Measurements from ENCODE around the gene NUMB. TPM values are rescaled to one million over a fixed set of nuclear protein-coding genes. Genes with fewer than 3 reads are reported as not detected.

NUMB gene
- total and polyA plus RNA-seq, 2 donors (not counting 1 experiment from before 2014, with no cell fraction given) = 36.0 to 151 TPM

DNA sequence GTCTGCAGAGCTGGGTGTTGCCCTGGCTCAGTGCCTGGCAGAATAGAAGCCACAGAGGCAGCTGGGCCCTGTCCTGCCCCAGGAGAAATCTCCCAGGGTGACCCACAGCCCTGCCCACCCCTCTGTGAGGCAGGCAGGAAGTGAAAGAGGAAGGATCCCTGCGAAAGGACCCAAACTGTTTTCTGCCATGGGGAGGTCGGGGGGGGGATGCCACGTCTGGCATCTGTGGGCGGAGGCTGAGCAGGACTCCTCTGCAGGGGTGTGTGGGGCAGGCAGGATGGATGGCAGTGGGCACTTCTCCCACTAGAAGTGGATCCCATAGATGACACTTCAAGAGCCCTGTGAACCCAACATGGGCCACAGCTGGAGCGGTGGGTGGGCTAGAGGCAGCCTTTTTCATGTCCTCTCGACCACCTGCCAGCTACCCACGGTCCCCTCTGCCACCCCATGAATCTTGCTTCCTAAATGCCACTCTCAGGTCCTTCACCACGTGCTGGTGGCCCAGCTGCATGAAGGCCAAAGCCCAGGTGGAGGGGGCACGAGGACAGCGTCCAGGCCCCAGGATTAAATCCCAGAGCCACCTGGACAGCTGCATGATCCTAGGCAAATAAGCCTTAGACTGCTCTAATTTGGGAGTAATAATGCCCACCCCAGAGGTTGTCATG is 217.4 kb downstream of the NUMB start:
- Histone ChIP-seq H3K27me3 (ENCODE audit: control insufficient read depth, insufficient read depth, low read length) (peaks cover 12% of the 10 kb centered on the region), H3K79me2 (ENCODE audit: control insufficient read depth, insufficient read depth, low read length) (no peaks in the 10 kb centered on the region), H3K4me1 (ENCODE audit: control insufficient read depth, extremely low read depth, insufficient read depth, low read length) (peaks cover 11% of the 10 kb centered on the region), H2AFZ (ENCODE audit: low read length) (no peak overlapping the region), H3K4me2 (ENCODE audit: extremely low read depth, insufficient read depth, low read length) (no peak overlapping the region), H3K27ac (ENCODE audit: insufficient read depth, low read length) (no peak overlapping the region), H3K4me3 (replicated peaks in 1 of 4; ENCODE audit: control extremely low read depth in 1 of 4, insufficient read depth in 1 of 4, low read depth in 3 of 4, low read length in 4 of 4) (no peak overlapping the region), H3K9ac (ENCODE audit: insufficient read depth, low read length) (no peak overlapping the region), H3K36me3 (ENCODE audit: control insufficient read depth, insufficient read depth, low read length) (no peaks in the 10 kb centered on the region), H3K9me3 (ENCODE audit: control insufficient read depth, insufficient read depth, low read depth, low read length) (no peaks in the 10 kb centered on the region), H4K20me1 (ENCODE audit: control insufficient read depth, extremely low read depth, insufficient read depth, low read length) (no peaks in the 10 kb centered on the region)
- TF ChIP-seq EZH2 (IDR thresholded peaks at IDR 0.05; ENCODE audit: low read length, missing control alignments) = no peak
- TF ChIP-seq, protein P1, sequence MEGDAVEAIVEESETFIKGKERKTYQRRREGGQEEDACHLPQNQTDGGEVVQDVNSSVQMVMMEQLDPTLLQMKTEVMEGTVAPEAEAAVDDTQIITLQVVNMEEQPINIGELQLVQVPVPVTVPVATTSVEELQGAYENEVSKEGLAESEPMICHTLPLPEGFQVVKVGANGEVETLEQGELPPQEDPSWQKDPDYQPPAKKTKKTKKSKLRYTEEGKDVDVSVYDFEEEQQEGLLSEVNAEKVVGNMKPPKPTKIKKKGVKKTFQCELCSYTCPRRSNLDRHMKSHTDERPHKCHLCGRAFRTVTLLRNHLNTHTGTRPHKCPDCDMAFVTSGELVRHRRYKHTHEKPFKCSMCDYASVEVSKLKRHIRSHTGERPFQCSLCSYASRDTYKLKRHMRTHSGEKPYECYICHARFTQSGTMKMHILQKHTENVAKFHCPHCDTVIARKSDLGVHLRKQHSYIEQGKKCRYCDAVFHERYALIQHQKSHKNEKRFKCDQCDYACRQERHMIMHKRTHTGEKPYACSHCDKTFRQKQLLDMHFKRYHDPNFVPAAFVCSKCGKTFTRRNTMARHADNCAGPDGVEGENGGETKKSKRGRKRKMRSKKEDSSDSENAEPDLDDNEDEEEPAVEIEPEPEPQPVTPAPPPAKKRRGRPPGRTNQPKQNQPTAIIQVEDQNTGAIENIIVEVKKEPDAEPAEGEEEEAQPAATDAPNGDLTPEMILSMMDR (conservative IDR thresholded peaks at IDR 0.05 in 1 of 2, IDR thresholded peaks at IDR 0.05 in 1 of 2; ENCODE audit: low read depth in 1 of 2, low read length in 2 of 2) = no peak
- no peak for DNase-seq (ENCODE audit: low read depth in 2 of 2)

DNA sequence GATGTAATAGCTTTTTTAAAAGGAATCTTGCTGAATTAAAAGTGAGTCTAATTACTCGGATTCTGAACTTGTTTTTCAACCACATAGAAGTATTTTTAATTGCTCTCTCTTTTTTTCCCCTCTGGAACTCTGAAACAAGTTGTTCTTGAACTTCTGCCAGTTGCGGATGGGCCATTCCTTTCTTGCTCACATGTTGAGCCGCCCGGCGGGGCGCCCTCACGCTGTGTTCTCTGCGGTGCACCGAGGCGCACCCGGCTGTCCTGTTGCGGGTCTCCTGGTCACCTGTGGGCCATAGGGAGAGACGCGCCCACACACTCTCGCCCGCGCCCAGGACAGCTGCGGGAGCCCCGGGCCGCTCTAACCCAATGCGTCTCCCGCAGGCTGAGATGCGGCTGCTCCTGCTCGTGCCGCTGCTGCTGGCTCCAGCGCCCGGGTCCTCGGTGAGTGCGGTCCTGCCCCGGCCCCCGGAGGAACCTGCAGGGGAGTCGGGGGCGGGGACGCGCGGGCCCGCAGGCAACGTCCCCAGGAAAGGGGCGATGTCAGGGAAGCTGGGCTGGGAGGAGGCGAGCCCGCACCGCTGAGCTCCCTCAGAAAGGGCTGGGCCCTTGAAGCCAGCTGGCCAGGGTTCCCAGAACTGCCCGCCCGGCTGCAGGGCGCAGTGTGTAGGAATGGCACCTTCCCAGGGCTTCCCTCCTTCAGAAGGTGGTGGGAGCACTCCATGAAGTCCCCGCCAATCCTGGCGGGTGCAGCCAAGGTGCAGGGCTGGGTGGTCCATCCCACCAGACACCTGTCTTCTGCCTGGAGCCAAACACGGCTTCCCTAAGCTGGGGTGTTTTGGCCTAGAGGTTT is 218.7 kb downstream of the NUMB start:
- H4K20me1 ChIP-seq (ENCODE audit: control insufficient read depth, extremely low read depth, insufficient read depth, low read length) = no peaks in the 10 kb centered on the region
- peaks cover 21% of the 10 kb centered on the region for H3K27me3 ChIP-seq (ENCODE audit: control insufficient read depth, insufficient read depth, low read length)
- TF ChIP-seq, protein P1 (conservative IDR thresholded peaks at IDR 0.05 in 1 of 2, IDR thresholded peaks at IDR 0.05 in 1 of 2; ENCODE audit: low read depth in 1 of 2, low read length in 2 of 2) = no peak
- TF ChIP-seq EZH2 (IDR thresholded peaks at IDR 0.05; ENCODE audit: low read length, missing control alignments) = peak; percentile 63
- no peaks in the 10 kb centered on the region for H3K79me2 ChIP-seq (ENCODE audit: control insufficient read depth, insufficient read depth, low read length)
- DNase-seq (ENCODE audit: low read depth in 2 of 2) = peak; percentile 71 to 72
- H3K4me2 ChIP-seq (ENCODE audit: extremely low read depth, insufficient read depth, low read length) = peak overlapping the region; percentile 94
- peak overlapping the region; percentile 14 to 65 (median 36) for H3K4me3 ChIP-seq (replicated peaks in 1 of 4; ENCODE audit: control extremely low read depth in 1 of 4, insufficient read depth in 1 of 4, low read depth in 3 of 4, low read length in 4 of 4)
- H3K36me3 ChIP-seq (ENCODE audit: control insufficient read depth, insufficient read depth, low read length) = no peaks in the 10 kb centered on the region
- peaks cover 15% of the 10 kb centered on the region for H3K4me1 ChIP-seq (ENCODE audit: control insufficient read depth, extremely low read depth, insufficient read depth, low read length)
- no peak overlapping the region for H3K9ac ChIP-seq (ENCODE audit: insufficient read depth, low read length)
- no peak overlapping the region for H3K27ac ChIP-seq (ENCODE audit: insufficient read depth, low read length)
- no peaks in the 10 kb centered on the region for H3K9me3 ChIP-seq (ENCODE audit: control insufficient read depth, insufficient read depth, low read depth, low read length)
- no peak overlapping the region for H2AFZ ChIP-seq (ENCODE audit: low read length)

DNA sequence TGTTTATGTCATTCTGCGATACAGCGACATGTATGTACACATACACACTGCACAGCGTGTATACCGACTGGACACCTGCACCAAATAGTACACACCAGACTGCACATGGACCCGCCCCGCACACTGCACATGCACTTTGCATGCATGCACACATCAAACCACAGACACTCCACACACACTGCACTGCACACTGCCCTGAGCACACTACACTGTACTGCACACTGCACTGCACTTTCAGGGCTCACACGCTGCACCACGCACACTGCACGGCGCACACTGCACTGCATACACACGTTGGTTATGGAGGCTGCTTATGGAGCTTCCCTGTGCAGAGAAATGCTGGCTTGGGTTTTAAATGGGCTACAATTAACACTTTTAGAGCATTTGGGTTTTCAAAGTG is 219.4 kb downstream of the NUMB start:
- H3K4me2 ChIP-seq (ENCODE audit: extremely low read depth, insufficient read depth, low read length) = peak overlapping the region; percentile 51
- no peaks in the 10 kb centered on the region for H3K79me2 ChIP-seq (ENCODE audit: control insufficient read depth, insufficient read depth, low read length)
- H3K27ac ChIP-seq (ENCODE audit: insufficient read depth, low read length) = no peak overlapping the region
- no peak for TF ChIP-seq EZH2 (IDR thresholded peaks at IDR 0.05; ENCODE audit: low read length, missing control alignments)
- TF ChIP-seq, protein P1 (conservative IDR thresholded peaks at IDR 0.05 in 1 of 2, IDR thresholded peaks at IDR 0.05 in 1 of 2; ENCODE audit: low read depth in 1 of 2, low read length in 2 of 2) = no peak
- H3K4me1 ChIP-seq (ENCODE audit: control insufficient read depth, extremely low read depth, insufficient read depth, low read length) = peaks cover 15% of the 10 kb centered on the region
- H4K20me1 ChIP-seq (ENCODE audit: control insufficient read depth, extremely low read depth, insufficient read depth, low read length) = no peaks in the 10 kb centered on the region
- no peaks in the 10 kb centered on the region for H3K9me3 ChIP-seq (ENCODE audit: control insufficient read depth, insufficient read depth, low read depth, low read length)
- H3K27me3 ChIP-seq (ENCODE audit: control insufficient read depth, insufficient read depth, low read length) = peaks cover 25% of the 10 kb centered on the region
- H3K36me3 ChIP-seq (ENCODE audit: control insufficient read depth, insufficient read depth, low read length) = no peaks in the 10 kb centered on the region
- H3K9ac ChIP-seq (ENCODE audit: insufficient read depth, low read length) = no peak overlapping the region
- DNase-seq (ENCODE audit: low read depth in 2 of 2) = peak in 1 of 2 donors; percentile 17
- H3K4me3 ChIP-seq (replicated peaks in 1 of 4; ENCODE audit: control extremely low read depth in 1 of 4, insufficient read depth in 1 of 4, low read depth in 3 of 4, low read length in 4 of 4) = peak overlapping the region in 1 of 4 experiments; percentile 65
- no peak overlapping the region for H2AFZ ChIP-seq (ENCODE audit: low read length)
